HG03064 (cell line): ENCODE data around the gene ELF3.
"Not testable (repeated sequence)": the region's sequence is repeated elsewhere in the genome, so short reads cannot be mapped to it uniquely, and the experiment has no call there.

Source experiments
- ATAC-seq: cut with Tn5 transposase; IDR thresholded peaks from one replicate; pipeline ENCODE4 v1.9.1; 2021; ENCODE audit warnings: low read depth; ENCODE audit not compliant: unreplicated experiment

ELF3 gene

DNA sequence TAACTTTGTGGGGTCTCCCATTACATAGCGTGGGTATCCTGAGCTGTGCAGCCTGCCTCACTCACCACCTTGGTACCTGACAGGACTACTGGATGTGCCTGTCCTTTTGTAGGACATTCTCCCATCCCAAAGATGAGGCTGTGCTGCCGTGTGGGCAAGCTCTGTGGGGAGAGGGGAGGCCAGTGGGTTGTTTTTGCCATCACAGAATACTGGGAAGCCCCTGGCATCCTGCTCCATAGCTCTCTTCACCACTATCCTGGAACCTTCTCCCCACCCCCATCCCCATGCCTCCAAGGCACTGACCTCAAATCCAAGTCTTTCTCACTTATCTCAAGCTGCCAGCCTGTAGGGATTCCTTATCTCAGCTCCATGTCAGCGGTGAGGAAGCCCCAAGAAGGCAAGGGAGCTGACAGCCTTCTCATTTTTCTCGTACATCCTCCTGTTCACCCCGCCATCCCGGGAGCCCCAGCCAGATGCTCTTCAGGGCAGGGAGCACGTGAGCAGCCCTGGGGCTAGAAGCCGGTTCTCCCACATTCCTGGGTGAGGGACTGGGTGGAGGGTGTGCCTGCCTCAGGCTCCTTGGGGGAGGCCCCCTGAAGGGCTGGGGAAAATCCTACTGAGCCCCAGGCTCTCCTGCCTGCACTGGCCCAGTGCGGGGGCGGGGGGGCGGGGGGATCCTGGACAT, 2.4 kb upstream of the ELF3 start:
- no peak for ATAC-seq

- ATAC-seq, result no peak
Measured at GRCh38 chr1:202009326-202010179, 834 bp upstream of the ELF3 start.

GRCh38 chr1:202011994-202012393, 1.6 kb downstream of the ELF3 start:
- ATAC-seq, result no peak

GRCh38 chr1:202012544-202013478, 2.4 kb downstream of the ELF3 start:
- no peak for ATAC-seq

DNA sequence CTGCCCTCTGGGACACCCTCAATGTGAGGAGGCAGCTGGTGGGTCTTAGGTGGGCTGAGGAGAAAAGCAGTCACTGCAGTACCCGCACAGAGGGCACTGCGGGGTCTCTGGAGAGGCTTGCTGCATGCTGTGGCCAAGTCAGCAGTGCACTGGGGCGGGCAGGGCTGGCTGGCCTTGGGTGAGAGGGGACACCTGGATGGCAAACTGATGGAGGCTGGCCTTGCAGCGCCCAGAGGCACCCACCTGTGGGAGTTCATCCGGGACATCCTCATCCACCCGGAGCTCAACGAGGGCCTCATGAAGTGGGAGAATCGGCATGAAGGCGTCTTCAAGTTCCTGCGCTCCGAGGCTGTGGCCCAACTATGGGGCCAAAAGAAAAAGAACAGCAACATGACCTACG, 3.2 kb downstream of the ELF3 start:
- no peak for ATAC-seq

DNA sequence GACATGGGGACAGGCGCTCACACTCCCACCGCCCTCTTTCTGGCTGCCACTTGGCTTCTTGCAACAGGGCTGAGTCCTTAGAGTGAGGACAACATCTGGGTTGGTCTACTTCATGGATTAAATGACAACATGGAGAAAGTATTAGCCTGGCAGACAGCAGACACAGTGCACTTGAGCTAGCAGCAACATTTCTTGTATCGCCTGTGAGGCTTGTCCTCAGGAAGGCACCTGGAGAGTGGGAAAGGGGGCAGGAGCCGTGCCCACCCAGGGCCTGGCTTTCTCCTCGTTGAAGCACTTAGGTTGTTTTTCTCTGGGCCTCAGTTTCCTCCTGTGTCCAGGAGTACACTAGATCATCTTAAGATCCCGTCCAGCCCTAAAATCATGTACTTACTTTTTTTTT, 3.7 kb downstream of the ELF3 start:
- no peak for ATAC-seq

DNA sequence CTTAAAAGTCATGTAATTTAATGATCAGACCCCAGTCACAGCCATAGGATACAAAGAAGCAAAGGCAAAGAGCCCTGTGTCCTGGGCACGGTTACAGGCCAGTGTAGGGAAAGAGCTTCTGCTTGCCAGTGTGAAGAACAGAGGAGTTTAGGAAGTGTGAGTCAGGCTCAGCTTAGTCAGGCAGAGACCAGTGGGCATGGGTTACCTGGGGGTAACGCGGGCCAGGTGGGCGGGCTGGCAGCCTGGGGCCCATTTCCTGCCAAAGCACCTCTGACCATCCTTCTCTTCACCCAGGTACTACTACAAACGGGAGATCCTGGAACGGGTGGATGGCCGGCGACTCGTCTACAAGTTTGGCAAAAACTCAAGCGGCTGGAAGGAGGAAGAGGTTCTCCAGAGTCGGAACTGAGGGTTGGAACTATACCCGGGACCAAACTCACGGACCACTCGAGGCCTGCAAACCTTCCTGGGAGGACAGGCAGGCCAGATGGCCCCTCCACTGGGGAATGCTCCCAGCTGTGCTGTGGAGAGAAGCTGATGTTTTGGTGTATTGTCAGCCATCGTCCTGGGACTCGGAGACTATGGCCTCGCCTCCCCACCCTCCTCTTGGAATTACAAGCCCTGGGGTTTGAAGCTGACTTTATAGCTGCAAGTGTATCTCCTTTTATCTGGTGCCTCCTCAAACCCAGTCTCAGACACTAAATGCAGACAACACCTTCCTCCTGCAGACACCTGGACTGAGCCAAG, 4.7 kb downstream of the ELF3 start:
- ATAC-seq, result no peak

DNA sequence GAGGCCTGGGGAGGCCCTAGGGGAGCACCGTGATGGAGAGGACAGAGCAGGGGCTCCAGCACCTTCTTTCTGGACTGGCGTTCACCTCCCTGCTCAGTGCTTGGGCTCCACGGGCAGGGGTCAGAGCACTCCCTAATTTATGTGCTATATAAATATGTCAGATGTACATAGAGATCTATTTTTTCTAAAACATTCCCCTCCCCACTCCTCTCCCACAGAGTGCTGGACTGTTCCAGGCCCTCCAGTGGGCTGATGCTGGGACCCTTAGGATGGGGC, 5.2 kb downstream of the ELF3 start:
- no peak for ATAC-seq

DNA sequence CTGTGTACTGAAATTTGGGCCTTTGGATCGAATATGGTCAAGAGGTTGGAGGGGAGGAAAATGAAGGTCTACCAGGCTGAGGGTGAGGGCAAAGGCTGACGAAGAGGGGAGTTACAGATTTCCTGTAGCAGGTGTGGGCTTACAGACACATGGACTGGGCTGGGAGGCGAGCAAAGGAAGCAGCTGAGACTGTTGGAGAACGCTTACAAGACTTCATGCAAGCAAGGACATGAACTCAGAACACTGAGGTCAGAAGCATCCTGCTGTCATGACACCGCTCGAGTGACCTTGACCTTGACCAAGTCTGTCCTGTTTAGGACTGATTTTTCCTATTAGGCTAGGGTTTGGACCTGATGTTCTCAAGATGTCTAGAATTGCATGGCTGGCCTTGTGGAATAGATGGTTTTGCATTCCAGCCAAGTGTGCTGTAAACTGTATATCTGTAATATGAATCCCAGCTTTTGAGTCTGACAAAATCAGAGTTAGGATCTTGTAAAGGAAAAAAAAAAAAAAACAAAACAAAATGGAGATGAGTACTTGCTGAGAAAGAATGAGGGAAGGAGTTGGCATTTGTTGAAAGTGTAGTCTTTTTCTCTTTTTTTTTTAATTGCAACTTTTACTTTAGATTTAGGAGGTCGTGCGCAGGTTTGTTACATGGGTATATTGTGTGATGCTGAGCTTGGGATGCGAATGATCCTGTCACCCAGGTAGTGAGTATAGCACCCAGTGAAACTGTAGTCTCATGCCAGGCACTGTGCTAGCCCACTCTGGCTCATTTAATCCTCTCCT, 5.8 kb downstream of the ELF3 start:
- ATAC-seq, result no peak

GRCh38 chr1:202016811-202017748, 6.7 kb downstream of the ELF3 start:
- ATAC-seq, result no peak

DNA sequence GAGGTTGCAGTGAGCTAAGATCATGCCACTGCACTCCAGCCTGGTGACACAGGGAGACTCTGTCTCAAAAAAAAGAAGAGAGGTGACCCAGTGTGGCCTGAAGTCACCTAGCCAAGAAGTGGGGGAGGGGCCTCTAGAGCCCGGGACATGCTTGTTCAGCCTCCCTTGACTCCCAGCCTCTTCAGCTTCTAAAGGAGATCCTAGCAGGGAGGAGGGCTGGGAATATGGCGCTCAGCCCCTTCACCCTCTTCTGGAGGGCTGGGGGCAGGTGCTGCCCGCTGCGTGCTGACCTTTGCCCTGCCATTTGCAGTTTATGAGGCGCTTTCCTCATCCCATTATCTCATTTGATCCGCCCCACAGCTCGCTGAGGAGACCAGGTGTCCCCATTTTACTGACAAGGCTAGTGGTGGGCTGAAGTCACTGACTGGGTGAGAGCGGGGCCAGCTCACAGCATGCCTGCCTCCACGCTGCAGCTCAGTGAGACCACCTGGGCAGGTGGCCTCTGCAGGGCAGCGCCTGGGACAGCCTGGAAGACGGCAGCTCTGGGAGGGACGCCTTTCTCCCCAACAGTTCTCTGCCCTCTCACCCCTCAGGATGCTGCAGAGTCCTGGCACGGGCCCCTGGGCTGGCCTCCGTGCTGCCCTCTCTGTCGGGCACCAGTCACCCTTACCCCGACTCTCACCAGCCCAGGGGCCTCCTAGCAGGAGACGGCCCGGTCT, 7.5 kb downstream of the ELF3 start:
- ATAC-seq, result no peak

GRCh38 chr1:202018468-202019234, 8.3 kb downstream of the ELF3 start:
- ATAC-seq, result no peak

DNA sequence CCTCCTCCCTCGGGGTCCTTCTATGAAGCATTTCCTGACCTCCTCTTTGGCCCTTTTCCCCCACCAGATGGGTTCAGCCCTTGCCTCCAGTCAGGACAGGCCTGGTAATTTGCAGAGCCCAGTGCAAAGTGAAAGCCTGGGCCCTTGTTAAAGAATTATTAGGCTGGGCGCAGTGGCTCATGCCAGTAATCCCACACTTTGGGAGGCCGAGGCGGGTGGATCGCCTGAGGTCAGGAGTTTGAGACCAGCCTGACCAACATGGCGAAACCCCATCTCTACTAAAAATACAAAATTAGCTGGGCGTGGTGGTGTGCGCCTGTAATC, 8.8 kb downstream of the ELF3 start:
- ATAC-seq, result not testable (repeated sequence)

DNA sequence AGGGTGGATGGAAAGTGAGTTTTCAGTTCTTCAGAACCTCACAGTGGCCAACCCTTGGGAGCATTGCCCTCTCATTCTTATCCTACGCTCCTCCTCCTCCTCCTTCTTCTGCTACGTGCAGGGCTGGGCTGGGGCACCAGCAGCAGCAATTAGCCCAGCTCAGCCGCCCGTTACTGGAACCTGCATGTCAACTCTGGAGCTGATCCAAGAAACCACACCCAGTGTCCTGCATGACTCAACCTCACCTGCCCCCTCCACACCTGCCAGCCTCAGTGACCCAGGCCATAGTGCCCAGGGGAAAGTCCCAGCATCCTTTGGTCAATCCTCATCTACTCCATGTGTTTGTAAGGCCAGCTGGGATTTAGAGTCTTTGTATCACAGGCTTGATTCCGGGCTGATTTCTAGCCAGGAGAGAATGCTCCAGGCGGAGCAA, 12.6 kb downstream of the ELF3 start:
- ATAC-seq, result no peak

DNA sequence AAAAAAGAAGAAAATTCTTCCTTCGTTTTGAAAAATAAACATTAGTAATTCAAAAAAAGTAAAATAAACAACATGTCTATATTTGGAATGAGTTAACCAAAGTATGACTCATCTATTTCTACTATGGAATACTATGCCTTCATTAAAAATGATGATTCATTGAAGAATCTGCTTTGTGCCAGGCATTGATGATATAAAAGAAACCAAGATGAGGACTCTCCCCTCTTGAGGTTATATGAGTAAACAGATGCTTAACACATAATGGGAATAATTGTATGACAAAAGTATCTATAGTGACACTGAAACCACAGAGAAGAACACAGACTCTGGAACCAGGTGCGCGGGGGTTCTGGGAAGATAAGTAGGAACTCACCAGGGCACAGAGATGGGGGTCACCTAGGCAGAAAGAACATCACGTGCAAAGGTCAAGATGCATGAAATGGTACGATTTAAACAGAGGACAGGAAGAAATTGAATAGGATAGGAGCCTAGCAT, 18.8 kb downstream of the ELF3 start:
- no peak for ATAC-seq

- no peak for ATAC-seq
Measured at GRCh38 chr1:202029727-202030126, 19.3 kb downstream of the ELF3 start.

DNA sequence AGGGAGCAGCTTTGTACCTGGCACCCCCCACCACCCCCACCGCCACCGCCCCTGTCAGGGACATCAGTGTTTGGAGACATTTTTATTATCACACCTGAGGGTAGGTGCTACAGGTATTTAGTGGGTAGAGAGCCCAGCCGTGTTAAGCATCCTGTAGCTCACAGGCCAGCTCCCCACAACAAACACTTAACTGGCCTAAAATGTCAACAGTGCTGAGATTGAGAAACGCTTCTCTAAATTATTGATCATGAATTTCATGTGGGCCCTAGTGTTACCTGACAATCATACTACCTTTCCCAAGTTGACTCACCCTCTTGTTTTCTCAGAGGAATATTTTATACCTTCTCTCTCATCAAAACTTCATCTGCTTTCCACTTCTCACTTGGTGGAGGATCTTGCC, 21.4 kb downstream of the ELF3 start:
- ATAC-seq, result no peak
